NCI-H1092 (cell line): ENCODE measurements around the gene FRMD1.

Experiments used
- DNase-seq: peaks from one replicate; lab custom pipeline; 2025; lab: John Stamatoyannopoulos, UW

Gene FRMD1

GRCh38 chr6:168055696-168056489, 23.1 kb downstream of the FRMD1 start:
- DNase-seq, result no peak

- DNase-seq, result no peak
These were observed 24.0 kb downstream of the FRMD1 start for GRCh38 chr6:168054765-168055560.

- no peak for DNase-seq
These were observed 25.0 kb downstream of the FRMD1 start for GRCh38 chr6:168053957-168054471.

GRCh38 chr6:168053086-168053956, 25.7 kb downstream of the FRMD1 start:
- DNase-seq, result no peak

GRCh38 chr6:168052291-168052891, 26.6 kb downstream of the FRMD1 start:
- no peak for DNase-seq

- no peak for DNase-seq
These were observed 27.4 kb downstream of the FRMD1 start for GRCh38 chr6:168051648-168052047.

GRCh38 chr6:168050881-168051586, 28.0 kb downstream of the FRMD1 start:
- no peak for DNase-seq

- no peak for DNase-seq
These were observed 28.7 kb downstream of the FRMD1 start for GRCh38 chr6:168050225-168050880.

GRCh38 chr6:168049706-168050224, 29.2 kb downstream of the FRMD1 start:
- no peak for DNase-seq

GRCh38 chr6:168049277-168049676, 29.7 kb downstream of the FRMD1 start:
- DNase-seq, result no peak

GRCh38 chr6:168048724-168049025, 30.3 kb downstream of the FRMD1 start:
- DNase-seq, result no peak

GRCh38 chr6:168047841-168048723, 30.9 kb downstream of the FRMD1 start:
- DNase-seq, result no peak

- DNase-seq, result no peak
These were observed 32.3 kb downstream of the FRMD1 start for GRCh38 chr6:168046696-168047095.

GRCh38 chr6:168045706-168046620, 33.0 kb downstream of the FRMD1 start:
- no peak for DNase-seq

GRCh38 chr6:168045141-168045691, 33.8 kb downstream of the FRMD1 start:
- DNase-seq, result no peak

- no peak for DNase-seq
These were observed 34.4 kb downstream of the FRMD1 start for GRCh38 chr6:168044521-168045130.

GRCh38 chr6:168043848-168044415, 35.1 kb downstream of the FRMD1 start:
- no peak for DNase-seq
